ENCODE measurements around the gene LCA5.
"Not testable (repeated sequence)": the region's sequence is repeated elsewhere in the genome, so short reads cannot be mapped to it uniquely, and the experiment has no call there.

The LCA5 gene

DNA sequence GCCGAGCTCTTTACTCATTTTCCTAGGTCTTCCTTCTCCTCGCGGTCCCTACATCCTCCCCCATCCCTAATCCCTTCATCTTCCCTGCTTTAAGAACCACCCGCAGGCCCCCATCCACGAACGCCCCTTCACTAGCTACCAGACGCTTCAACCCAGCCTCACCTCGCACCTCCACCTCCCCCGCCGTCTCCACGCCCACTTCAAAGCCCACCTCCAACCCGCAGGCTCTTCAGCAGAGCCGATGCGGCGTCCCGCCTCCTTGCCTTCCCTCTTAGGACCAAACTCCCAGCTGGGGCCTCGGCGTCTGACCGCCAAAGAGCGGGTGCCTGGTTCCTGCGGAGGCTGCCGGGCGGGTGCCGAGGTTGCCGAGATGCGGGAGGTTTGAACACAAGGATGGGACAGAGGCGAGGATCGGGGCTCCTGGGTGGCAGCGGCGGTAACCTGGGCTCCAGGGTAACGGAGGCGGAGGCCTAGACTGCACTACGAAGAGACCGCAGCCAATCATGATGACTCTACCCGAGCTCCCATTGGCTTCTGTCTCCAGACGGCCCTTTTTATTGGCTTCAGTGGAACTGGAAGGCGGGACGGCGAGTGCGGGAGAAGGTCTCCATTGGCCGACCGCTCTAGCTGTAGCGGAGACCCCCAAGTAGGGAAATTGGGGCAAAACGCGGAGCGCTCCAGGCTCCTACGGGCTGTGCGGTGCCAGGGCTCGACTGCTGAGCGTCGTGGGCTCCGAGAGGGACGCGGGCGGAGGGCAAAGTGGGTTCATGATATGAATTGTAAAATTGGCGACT lies at the start of gene LCA5:
TSS of gene LCA5 (minus strand) at position 477 of the 794 bp plus-strand sequence. CDS start 18,536 bp downstream, outside the sequence.
- DNase-seq (ENCODE audit: low spot score) = peak; percentile 94

DNA sequence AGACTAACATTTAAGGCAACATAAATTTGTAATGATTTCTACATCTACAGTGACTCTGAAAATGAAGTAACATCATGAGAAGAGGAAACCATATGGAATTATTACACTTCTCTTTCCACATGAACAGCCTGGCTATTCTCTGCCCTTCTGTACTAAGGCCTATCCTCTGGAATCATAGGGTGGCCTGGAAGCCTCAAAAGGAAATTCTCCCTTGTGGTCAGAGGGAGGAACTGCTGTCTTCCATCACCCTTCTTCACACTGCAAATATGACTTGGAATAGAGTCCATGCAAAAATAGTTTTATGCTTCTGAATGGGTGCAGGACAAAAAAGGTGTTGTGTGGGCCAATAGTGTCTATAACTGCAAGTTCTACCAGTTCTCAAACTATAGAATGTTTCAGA lies 49.3 kb upstream of the LCA5 start:
- peak; percentile 7 for DNase-seq (ENCODE audit: low spot score)

GRCh38 chr6:79584332-79584731 lies 47.1 kb upstream of the LCA5 start:
- DNase-seq (ENCODE audit: low spot score) = no peak

- not testable (repeated sequence) for DNase-seq (ENCODE audit: low spot score)
Measured at GRCh38 chr6:79577926-79578325, 40.7 kb upstream of the LCA5 start.

GRCh38 chr6:79574630-79575225 lies 37.5 kb upstream of the LCA5 start:
- no peak for DNase-seq (ENCODE audit: low spot score)

DNA sequence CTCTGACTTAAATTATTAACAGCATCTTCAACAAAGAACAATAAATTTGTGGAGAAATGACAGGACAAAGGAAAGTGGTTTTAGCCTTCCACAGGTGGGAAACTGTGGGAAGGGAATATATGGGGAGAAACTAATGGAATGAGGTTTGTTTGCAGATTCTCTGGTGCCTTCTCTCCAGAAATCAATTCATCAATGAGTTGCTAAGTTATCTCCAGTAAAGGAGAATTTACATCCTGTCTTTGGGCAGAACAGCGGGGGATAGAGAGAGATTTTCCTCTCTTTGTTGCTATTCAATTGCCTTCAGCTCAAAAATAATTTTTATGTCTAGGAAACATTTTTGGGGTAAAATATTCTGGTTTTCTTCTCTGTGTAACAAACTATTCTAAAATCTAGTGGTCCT lies 36.9 kb upstream of the LCA5 start:
- no peak for DNase-seq (ENCODE audit: low spot score)

DNA sequence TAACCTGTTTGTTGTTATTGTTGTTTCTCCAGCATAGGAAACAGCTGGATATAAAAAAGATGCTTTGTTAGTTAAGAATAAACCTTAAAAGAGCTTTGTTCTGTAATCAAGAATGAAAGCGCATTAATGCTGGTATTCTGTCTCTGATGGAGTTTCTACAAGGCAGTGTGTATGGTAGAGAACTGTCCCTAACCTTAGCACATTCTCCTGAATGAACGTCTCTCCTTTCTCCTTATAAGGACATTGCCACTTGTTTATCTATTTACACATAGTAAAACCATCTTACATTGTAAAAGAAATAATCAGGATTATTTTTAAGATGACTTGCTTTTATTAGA lies 33.8 kb upstream of the LCA5 start:
- DNase-seq (ENCODE audit: low spot score) = no peak

DNA sequence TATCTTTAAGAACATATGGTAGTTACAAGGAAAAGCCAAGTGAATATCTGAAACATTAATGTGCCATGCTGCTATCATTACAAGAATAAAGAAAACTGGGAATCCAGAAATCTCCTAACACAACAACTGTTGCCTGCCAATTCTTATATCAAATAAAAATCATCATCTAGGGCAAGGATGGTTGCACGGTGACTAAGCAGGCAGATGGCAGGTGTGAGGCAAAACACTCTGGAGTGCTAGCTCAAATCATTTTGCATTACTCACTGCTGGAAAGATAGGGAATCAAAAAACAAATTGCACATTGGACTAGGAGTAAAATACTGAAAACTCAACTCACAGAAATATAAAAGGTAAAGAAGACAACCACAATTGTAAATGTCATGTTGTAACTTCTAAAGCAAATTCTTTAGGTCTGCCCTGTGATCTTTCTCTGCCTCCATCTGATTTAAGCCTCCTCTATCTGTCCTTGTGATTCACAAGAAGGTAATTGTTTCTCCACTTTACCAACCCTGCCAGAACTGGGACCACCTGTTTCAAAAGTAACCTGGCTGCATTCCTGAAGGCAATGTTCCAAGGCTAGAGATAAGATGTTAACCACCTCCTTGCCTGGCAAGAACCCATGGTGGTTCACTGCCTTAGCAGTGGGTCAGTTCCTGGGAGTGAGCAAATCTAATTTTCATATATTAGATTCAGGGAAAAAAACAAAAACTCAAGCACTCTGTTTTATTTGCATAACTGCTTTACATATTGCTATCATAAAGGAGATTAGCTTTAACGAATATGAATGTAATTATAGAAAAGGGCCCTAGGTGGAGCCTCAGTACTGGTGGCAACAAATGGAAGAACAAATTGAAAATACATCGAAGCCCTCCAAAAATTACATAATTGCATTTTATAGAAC lies 33.1 kb upstream of the LCA5 start:
- DNase-seq (ENCODE audit: low spot score) = peak; percentile 50

GRCh38 chr6:79568996-79569395 lies 31.8 kb upstream of the LCA5 start:
- DNase-seq (ENCODE audit: low spot score) = no peak

- no peak for DNase-seq (ENCODE audit: low spot score)
Measured at GRCh38 chr6:79564636-79565035, 27.4 kb upstream of the LCA5 start.

GRCh38 chr6:79559706-79560105 lies 22.5 kb upstream of the LCA5 start:
- no peak for DNase-seq (ENCODE audit: low spot score)

GRCh38 chr6:79557673-79558467 lies 20.6 kb upstream of the LCA5 start:
- DNase-seq (ENCODE audit: low spot score) = no peak

DNA sequence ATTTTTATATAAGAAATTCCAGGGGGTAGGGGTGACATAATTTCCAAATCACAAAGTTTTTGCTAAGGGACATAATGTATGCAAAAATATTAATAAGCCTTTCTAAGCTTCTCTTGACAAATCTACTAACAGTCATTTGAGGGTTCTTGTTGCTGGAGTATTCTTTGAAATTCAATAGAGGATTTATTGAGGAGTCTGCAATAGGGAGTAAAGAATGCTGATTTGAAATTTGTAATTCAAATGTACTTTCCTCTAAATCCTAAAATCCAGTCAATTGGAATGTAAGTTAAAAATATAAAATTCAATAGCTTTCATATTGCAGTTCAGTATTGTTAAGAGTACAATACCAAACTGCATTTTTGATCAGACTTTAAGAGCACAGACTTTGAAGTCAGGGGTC lies 17.1 kb upstream of the LCA5 start:
- no peak for DNase-seq (ENCODE audit: low spot score)

- no peak for DNase-seq (ENCODE audit: low spot score)
Measured at GRCh38 chr6:79551401-79551800, 14.2 kb upstream of the LCA5 start.

- DNase-seq (ENCODE audit: low spot score) = no peak
Measured at GRCh38 chr6:79548304-79548703, 11.1 kb upstream of the LCA5 start.

- DNase-seq (ENCODE audit: low spot score) = no peak
Measured at GRCh38 chr6:79546186-79546585, 9.0 kb upstream of the LCA5 start.

DNA sequence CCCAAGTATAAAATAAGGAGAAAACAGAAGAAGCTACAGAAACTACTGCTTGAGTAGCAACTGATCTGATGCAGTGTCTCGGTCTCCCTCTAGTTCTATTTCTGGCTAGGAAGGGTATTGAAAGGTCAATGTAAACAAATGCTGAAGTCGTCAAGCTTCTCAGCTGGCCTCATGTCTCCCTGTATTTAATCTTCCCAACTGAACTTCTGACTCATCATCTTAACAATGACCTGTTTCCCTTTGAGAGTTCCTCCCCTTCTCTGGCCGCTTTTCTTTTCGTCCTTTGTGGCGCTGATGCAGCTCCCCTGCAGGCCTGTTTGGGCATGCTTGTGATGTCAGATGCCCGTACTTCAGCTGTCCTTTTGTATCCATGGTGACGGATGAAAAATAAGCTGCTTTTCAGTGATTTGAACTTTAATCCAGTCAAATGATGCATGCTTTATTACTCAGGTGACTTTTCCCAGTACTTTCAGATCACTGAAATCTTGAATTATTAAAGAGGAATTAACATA lies 7.8 kb upstream of the LCA5 start:
- peak; percentile 48 for DNase-seq (ENCODE audit: low spot score)

DNA sequence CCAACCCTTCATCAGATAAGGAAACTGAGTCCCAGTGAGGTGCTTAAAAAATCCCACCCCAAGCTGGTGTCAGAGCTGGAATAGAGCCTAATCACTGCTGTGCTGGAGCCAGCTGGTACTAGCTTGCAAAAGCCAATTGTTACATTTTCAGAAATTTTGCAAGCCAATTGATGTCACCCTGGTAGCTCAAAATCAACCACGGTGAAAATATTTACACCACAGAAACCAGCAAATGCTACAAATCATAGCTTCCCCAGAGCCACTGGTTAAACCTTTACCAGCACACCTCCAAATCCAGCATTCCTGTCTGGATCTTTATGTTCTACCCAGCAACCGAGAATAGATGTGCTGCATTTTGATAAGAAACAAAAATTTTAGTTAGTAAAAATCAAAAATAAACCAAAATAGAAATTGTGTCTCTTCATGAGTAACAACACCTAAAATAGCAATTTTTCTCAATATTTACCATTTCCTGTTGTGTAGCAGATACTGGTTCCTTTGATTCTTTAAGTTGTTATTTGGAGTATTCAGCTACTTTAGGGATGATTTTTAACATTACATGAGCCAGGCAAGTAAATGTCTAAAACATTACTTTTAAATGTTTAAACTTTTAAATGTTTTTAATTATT lies 7.2 kb upstream of the LCA5 start:
- no peak for DNase-seq (ENCODE audit: low spot score)

DNA sequence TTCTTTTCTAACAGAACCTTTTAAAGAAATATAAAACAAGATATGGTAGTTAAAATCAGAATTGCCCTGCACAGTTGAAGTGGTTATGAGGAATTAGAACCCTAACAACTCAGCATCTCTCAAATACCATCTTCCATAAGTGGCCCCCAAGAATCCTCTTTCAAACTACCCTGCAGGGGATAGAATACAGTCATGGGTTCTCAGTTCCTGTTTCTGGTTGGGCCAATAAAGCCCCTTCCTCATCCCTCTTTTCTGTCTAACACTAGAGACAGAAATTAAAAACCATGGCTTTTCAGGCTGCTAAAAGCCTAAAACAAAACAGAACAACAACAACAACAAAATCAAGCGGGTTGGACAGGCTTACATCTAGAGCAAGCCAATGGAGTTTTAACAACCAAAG lies 6.7 kb upstream of the LCA5 start:
- no peak for DNase-seq (ENCODE audit: low spot score)

DNA sequence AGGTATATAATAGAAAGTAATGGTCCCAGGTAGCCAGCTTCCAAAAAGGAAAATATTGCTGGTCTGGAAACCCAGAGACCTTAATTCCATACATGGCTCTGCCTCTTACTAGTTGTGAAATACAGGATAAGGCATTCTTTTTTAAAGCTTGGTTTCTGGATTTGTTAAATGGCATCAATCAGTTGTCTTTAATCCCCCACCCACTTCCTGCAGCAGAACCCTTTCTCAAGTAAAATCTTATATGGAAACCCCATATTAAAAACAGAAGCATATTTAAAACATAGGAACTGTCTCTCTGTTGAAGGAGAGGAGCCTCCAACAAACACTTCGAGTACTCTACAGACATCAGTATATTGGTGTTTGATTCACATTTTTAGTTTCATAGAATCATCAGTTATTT lies 6.2 kb upstream of the LCA5 start:
- DNase-seq (ENCODE audit: low spot score) = no peak

Measured in hematopoietic multipotent progenitor cell treated with erythropoietin and hydrocortisone succinate and interleukin-3 and kit ligand, for 15 days (in vitro differentiated cells).